H1 (cell line): ENCODE results near the gene KRT12. TPM values are rescaled to one million over a fixed set of nuclear protein-coding genes. Genes with fewer than 3 reads are reported as not detected.

ENCODE experiments used
- CTCF ChIA-PET: fragments of 300-600 bp; sonication (Branson Sonifier 250); formaldehyde crosslinking; loops from one replicate; lab custom pipeline; 2021; ENCODE audit not compliant: partially characterized antibody; lab: Charles Lee
- POLR2A ChIA-PET: fragments of 300-600 bp; sonication (Branson Sonifier 250); formaldehyde crosslinking; loops from one replicate; lab custom pipeline; 2021; ENCODE audit warnings: inconsistent platforms; ENCODE audit not compliant: partially characterized antibody; lab: Charles Lee
- DNase-seq, 2 experiments: peaks; one replicate each; pipeline versions ENCODE4 v3.0.0 to v3.0.0-alpha.2; 2010 to 2022; ENCODE audit warnings: low spot score in 2 of 2, low read depth in 1 of 2, mixed read lengths in 1 of 2
- FAIRE-seq: peaks from 2 replicates; lab custom pipeline; 2011; peaks lifted over from hg19 to GRCh38; lab: Jason Lieb, UNC
- H2AFZ ChIP-seq: 2 replicates; pipeline ENCODE4 v1.8.1; 2012; ENCODE audit warnings: low read length, inconsistent platforms
- H2AK5ac ChIP-seq: 2 replicates; pipeline ENCODE4 v1.6.1; 2013; ENCODE audit warnings: low read depth, low read length
- H2BK120ac ChIP-seq: replicated peaks from 2 replicates; pipeline ENCODE3; 2013; ENCODE audit warnings: low read depth, low read length, inconsistent platforms
- H2BK12ac ChIP-seq: 2 replicates; pipeline ENCODE4 v1.6.1; 2013; ENCODE audit warnings: low read depth, low read length
- H2BK15ac ChIP-seq: 2 replicates; pipeline ENCODE4 v1.6.1; 2013; ENCODE audit warnings: low read length
- H2BK20ac ChIP-seq: 2 replicates; pipeline ENCODE4 v1.6.1; 2013; ENCODE audit warnings: low read length
- H2BK5ac ChIP-seq: 2 replicates; pipeline ENCODE4 v1.6.1; 2013; ENCODE audit warnings: low read depth, low read length
- H3K14ac ChIP-seq: 2 replicates; pipeline ENCODE4 v1.6.1; 2013; ENCODE audit warnings: inconsistent platforms; ENCODE audit not compliant: insufficient read length
- H3K18ac ChIP-seq: 2 replicates; pipeline ENCODE4 v1.6.1; 2013; ENCODE audit warnings: low read length; ENCODE audit errors: extremely low read depth
- H3K23ac ChIP-seq: 2 replicates; pipeline ENCODE4 v1.6.1; 2013; ENCODE audit warnings: inconsistent platforms; ENCODE audit not compliant: insufficient read length
- H3K23me2 ChIP-seq: 2 replicates; pipeline ENCODE4 v1.6.1; 2013; ENCODE audit warnings: low read depth, low read length
- H3K27ac ChIP-seq: 2 replicates; pipeline ENCODE4 v1.6.1; 2011; ENCODE audit warnings: low read depth, low read length, inconsistent platforms
- H3K27me3 ChIP-seq, 4 experiments: replicated peaks in 1 of 4; 1 replicate in 1 of 4; 2 replicates in 3 of 4; pipeline versions ENCODE4 v1.6.1 to v1.8.1; 2011 to 2013; ENCODE audit warnings: low read length in 3 of 4, mild to moderate bottlenecking in 3 of 4, inconsistent platforms in 2 of 4, mixed read lengths in 2 of 4, moderate library complexity in 1 of 4; ENCODE audit not compliant: control insufficient read depth in 3 of 4, insufficient read depth in 3 of 4; ENCODE audit errors: extremely low read depth in 1 of 4
- H3K36me3 ChIP-seq, 4 experiments: 2 replicates each; pipeline versions ENCODE4 v1.6.1 to v1.8.1; 2011 to 2013; ENCODE audit warnings: mild to moderate bottlenecking in 4 of 4, low read length in 3 of 4, moderate library complexity in 2 of 4, control low read depth in 1 of 4, inconsistent platforms in 1 of 4; ENCODE audit not compliant: insufficient read depth in 4 of 4, control insufficient read depth in 2 of 4
- H3K4ac ChIP-seq: replicated peaks from 2 replicates; pipeline ENCODE3; 2013; ENCODE audit warnings: low read length, low read depth, mixed read lengths, inconsistent platforms; ENCODE audit not compliant: insufficient read length
- H3K4me1 ChIP-seq, 4 experiments: replicated peaks in 1 of 4; 1 replicate in 1 of 4; 2 replicates in 3 of 4; pipeline versions ENCODE4 v1.6.1 to v1.8.1; 2011 to 2013; ENCODE audit warnings: low read length in 3 of 4, inconsistent platforms in 2 of 4, mixed read lengths in 1 of 4; ENCODE audit not compliant: insufficient read depth in 4 of 4, control insufficient read depth in 3 of 4
- H3K4me2 ChIP-seq, 2 experiments: 2 replicates each; pipeline versions ENCODE4 v1.6.1 to v1.8.1; 2011 to 2013; ENCODE audit warnings: low read depth in 2 of 2, low read length in 2 of 2, control low read depth in 1 of 2, inconsistent platforms in 1 of 2, mild to moderate bottlenecking in 1 of 2; ENCODE audit not compliant: insufficient read depth in 1 of 2
- H3K4me3 ChIP-seq, 4 experiments: fragments of 200-600, 300-600 bp in 1 of 4; sonication (generic), shearing (Covaris generic), sonication (Bioruptor Twin) in 1 of 4; 2 replicates each; pipeline versions ENCODE4 v1.5.1 to v1.8.1; 2011 to 2016; ENCODE audit warnings: low read length in 4 of 4, low read depth in 3 of 4, control low read depth in 2 of 4, inconsistent platforms in 2 of 4, mild to moderate bottlenecking in 2 of 4, mixed read lengths in 1 of 4, moderate library complexity in 1 of 4; ENCODE audit not compliant: insufficient read depth in 2 of 4; ENCODE audit errors: extremely low read depth in 1 of 4
- H3K56ac ChIP-seq: replicated peaks from 2 replicates; pipeline ENCODE3; 2013; ENCODE audit warnings: low read depth, mild to moderate bottlenecking, mixed read lengths, low read length, inconsistent platforms; ENCODE audit not compliant: insufficient read length
- H3K79me1 ChIP-seq: 2 replicates; pipeline ENCODE4 v1.6.1; 2013; ENCODE audit warnings: low read depth, low read length, control low read depth
- H3K79me2 ChIP-seq, 2 experiments: 2 replicates each; pipeline versions ENCODE4 v1.6.1 to v1.8.1; 2012 to 2013; ENCODE audit warnings: low read length in 2 of 2, mild to moderate bottlenecking in 2 of 2, inconsistent platforms in 1 of 2; ENCODE audit not compliant: insufficient read depth in 2 of 2, control insufficient read depth in 1 of 2
- H3K9ac ChIP-seq, 4 experiments: replicated peaks in 1 of 4; 1 replicate in 1 of 4; 2 replicates in 3 of 4; pipeline versions ENCODE4 v1.6.1 to v1.8.1; 2011 to 2013; ENCODE audit warnings: low read depth in 3 of 4, low read length in 3 of 4, control low read depth in 2 of 4, mild to moderate bottlenecking in 2 of 4, moderate library complexity in 2 of 4, inconsistent platforms in 1 of 4; ENCODE audit errors: extremely low read depth in 1 of 4
- H3K9me3 ChIP-seq, 2 experiments: 2 replicates each; pipeline versions ENCODE4 v1.6.1 to v1.8.1; 2012 to 2013; ENCODE audit warnings: mild to moderate bottlenecking in 2 of 2, moderate library complexity in 2 of 2, control low read depth in 1 of 2, inconsistent platforms in 1 of 2, low read depth in 1 of 2, low read length in 1 of 2, mixed read lengths in 1 of 2; ENCODE audit not compliant: insufficient read depth in 2 of 2
- H4K20me1 ChIP-seq, 2 experiments: replicated peaks in 1 of 2; 2 replicates each; pipeline versions ENCODE3 to v1.8.1; 2011 to 2013; ENCODE audit warnings: inconsistent platforms in 2 of 2, low read length in 2 of 2, mild to moderate bottlenecking in 1 of 2; ENCODE audit not compliant: insufficient read depth in 2 of 2, control insufficient read depth in 1 of 2
- H4K5ac ChIP-seq: 2 replicates; pipeline ENCODE4 v1.6.1; 2013; ENCODE audit warnings: low read length, low read depth, mixed read lengths, inconsistent platforms; ENCODE audit not compliant: insufficient read length
- H4K8ac ChIP-seq: 2 replicates; pipeline ENCODE4 v1.8.0; 2013; ENCODE audit warnings: mild to moderate bottlenecking, moderate library complexity, low read length, inconsistent platforms; ENCODE audit not compliant: insufficient read depth; ENCODE audit errors: extremely low read depth
- H4K91ac ChIP-seq: replicated peaks from 2 replicates; pipeline ENCODE3; 2013; ENCODE audit warnings: low read length, mixed read lengths, inconsistent platforms; ENCODE audit not compliant: insufficient read length
- CBX5 ChIP-seq: fragments of 300-800, 300-1000 bp; sonication (generic); IDR thresholded peaks from 2 replicates; pipeline ENCODE4 v1.7.1; 2016; ENCODE audit warnings: antibody characterized with exemption, low read length, low read depth
- MAFK ChIP-seq: IDR thresholded peaks from 2 replicates; pipeline ENCODE4 v1.6.1; 2012; ENCODE audit warnings: low read depth, mild to moderate bottlenecking, improper control_type of control experiment, low read length
- POU5F1 ChIP-seq: IDR thresholded peaks from 2 replicates; pipeline ENCODE4 v1.6.1; 2011; ENCODE audit warnings: low read depth, mild to moderate bottlenecking, low read length, moderate library complexity
- WGBS, 2 experiments: shearing (Covaris generic) in 1 of 2; methylation state at CpG; one replicate each; pipeline versions ENCODE4 v1.1.6 to v1.1.7; 2013 to 2015; ENCODE audit warnings: low lambda C conversion rate in 2 of 2, mixed read lengths in 2 of 2, inconsistent platforms in 1 of 2, low coverage in 1 of 2, missing lambda C conversion rate in 1 of 2; ENCODE audit not compliant: insufficient replicate concordance in 2 of 2, insufficient coverage in 1 of 2, insufficient read length in 1 of 2; ENCODE audit errors: extremely low coverage in 1 of 2, missing lambda C conversion rate in 1 of 2; 5-methylcytosine and 5-hydroxymethylcytosine counted together
- polyA plus RNA-seq, 7 experiments: library from polyadenylated mRNA; depleted of rRNA in 3 of 7; stranded (reverse) in 5 of 7; unstranded in 2 of 7; fragments of >200 nt in 5 of 7; fragments of 200-250 nt in 2 of 7; gene quantifications; 1 replicate in 5 of 7; 2 replicates in 1 of 7; 4 replicates in 1 of 7; pipeline versions ENCODE4 v1.2.1 to v1.2.3, GENCODE V29; 2011 to 2013; ENCODE audit warnings: missing spikeins in 2 of 7, mixed read lengths in 2 of 7
- total RNA-seq: library from RNA; stranded (reverse); fragmentation: NEBNext Ultra II Directional; extraction: Animal tissue kit (Norgen Biotek cat#: 25700); gene quantifications from 2 replicates; pipeline ENCODE4 v1.2.1, GENCODE V29; 2021

The KRT12 gene
- total and polyA plus RNA-seq, 2 of the 8 experiments (the other 6 are each of a cell fraction or from before 2014, with no cell fraction given): not detected

DNA sequence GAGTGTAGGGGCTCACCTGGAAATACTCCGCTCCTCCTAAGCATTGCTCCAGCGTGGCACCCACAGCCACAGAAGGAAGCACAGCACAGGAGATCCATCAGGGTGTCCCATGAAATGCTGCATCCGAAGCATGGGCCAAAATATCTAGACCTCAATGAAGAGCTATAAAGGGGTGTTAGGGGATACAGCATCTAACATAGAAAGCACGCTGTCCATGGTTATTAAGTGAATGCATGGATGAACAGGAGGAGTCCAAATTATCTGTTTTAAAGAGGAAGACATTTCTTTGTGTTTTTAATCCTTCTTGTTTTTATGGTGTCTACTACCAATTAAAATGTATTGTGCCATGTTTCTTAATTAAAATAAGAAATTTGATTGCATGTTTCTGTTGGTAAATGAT lies 39.6 kb upstream of the KRT12 start:
- Histone ChIP-seq H3K27ac (no peak overlapping the region), H3K56ac (no peak overlapping the region), H3K9ac (no peak overlapping the region), H2BK15ac (no peak overlapping the region), H2BK120ac (no peak overlapping the region), H3K23me2 (no peaks in the 10 kb centered on the region), H3K79me2 (no peaks in the 10 kb centered on the region), H3K23ac (no peak overlapping the region), H2BK20ac (no peak overlapping the region), H3K27me3 (no peaks in the 10 kb centered on the region), H2AK5ac (no peak overlapping the region), H2AFZ (no peak overlapping the region), H3K4me3 (no peak overlapping the region), H3K4me2 (no peak overlapping the region), H3K14ac (no peak overlapping the region), H3K4me1 (peaks cover 0 to 3% (median 1%) of the 10 kb centered on the region in 4 experiments; a peak in 2 of 7 replicates), H3K79me1 (no peaks in the 10 kb centered on the region), H3K18ac (no peak overlapping the region), H3K36me3 (no peaks in the 10 kb centered on the region), H2BK12ac (no peak overlapping the region), H4K5ac (no peak overlapping the region), H4K20me1 (no peaks in the 10 kb centered on the region), H3K4ac (no peak overlapping the region), H2BK5ac (no peak overlapping the region), H4K8ac (no peak overlapping the region), H3K9me3 (no peaks in the 10 kb centered on the region), H4K91ac (no peak overlapping the region)
- ChIA-PET POLR2A (interaction anchor here (1.0 kb wide), 1 partner anchor 622 kb away, joined by 3 read pairs; no protein-coding TSS in a partner anchor), CTCF (interaction anchor here (0.9 to 2.4 kb wide), 7 partner anchors 21 to 761 kb away, joined by 3 to 7 read pairs (median 3); no protein-coding TSS in a partner anchor)
- no peak for FAIRE-seq
- DNase-seq: no peak
- TF ChIP-seq POU5F1: no peak
- TF ChIP-seq MAFK: no peak
- no peak for TF ChIP-seq CBX5
- WGBS, 2 experiments: 84% methylated on average over 4 of the region's 4 CpGs; no CpG with 5 or more reads in 1 of the 2 experiments
